GM13976 (cell line): ENCODE results near the gene GDPD3.

Source experiments
- DNase-seq: peaks from one replicate; pipeline ENCODE4 v3.0.0; 2012; ENCODE audit warnings: low spot score
- in situ Hi-C: fragments of 300-500 bp; cut with MboI; formaldehyde crosslinking; loops from one replicate; pipeline ENCODE4 v1.12.0; 2022; ENCODE audit warnings: low sequenced_read_pairs, mixed read lengths, inconsistent platforms; ENCODE audit not compliant: unreplicated experiment
- TF ChIP-seq, protein P1 (sequence below): IDR thresholded peaks from 2 replicates; pipeline ENCODE4 v1.5.1; 2012; ENCODE audit warnings: borderline replicate concordance, mild to moderate bottlenecking; ENCODE audit not compliant: insufficient read depth; ENCODE audit errors: extremely low read depth, missing control alignments, control extremely low read depth

GDPD3 gene

DNA sequence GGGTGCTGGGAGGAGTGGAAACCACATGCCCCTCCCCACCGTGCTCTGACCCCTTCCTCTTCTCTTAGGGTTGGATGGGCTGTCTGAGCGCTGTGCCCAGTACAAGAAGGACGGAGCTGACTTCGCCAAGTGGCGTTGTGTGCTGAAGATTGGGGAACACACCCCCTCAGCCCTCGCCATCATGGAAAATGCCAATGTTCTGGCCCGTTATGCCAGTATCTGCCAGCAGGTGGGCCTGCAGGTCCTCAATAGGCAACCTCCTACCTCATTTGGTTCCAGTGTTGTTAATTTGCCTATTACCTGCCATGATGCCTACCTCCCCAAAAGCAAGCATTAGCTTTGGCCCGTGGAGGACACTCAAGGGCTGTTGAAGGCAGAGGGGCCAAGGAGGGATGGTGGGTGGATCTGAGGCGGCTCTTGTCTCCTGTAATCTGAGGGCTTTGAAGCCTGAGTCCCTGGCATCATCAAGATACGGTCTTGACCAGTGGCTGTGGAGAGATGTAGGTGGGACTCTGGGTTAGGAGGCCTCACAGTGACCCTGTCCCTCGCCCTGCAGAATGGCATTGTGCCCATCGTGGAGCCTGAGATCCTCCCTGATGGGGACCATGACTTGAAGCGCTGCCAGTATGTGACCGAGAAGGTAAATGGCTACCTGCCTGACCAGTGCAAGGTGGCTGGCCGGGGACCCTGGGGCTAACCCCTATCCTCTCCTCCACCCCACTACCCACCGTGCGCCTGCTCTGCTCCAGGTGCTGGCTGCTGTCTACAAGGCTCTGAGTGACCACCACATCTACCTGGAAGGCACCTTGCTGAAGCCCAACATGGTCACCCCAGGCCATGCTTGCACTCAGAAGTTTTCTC is 44.4 kb downstream of the GDPD3 start:
- in situ Hi-C loops = no loop called here
- no peak for DNase-seq
- TF ChIP-seq, protein P1, sequence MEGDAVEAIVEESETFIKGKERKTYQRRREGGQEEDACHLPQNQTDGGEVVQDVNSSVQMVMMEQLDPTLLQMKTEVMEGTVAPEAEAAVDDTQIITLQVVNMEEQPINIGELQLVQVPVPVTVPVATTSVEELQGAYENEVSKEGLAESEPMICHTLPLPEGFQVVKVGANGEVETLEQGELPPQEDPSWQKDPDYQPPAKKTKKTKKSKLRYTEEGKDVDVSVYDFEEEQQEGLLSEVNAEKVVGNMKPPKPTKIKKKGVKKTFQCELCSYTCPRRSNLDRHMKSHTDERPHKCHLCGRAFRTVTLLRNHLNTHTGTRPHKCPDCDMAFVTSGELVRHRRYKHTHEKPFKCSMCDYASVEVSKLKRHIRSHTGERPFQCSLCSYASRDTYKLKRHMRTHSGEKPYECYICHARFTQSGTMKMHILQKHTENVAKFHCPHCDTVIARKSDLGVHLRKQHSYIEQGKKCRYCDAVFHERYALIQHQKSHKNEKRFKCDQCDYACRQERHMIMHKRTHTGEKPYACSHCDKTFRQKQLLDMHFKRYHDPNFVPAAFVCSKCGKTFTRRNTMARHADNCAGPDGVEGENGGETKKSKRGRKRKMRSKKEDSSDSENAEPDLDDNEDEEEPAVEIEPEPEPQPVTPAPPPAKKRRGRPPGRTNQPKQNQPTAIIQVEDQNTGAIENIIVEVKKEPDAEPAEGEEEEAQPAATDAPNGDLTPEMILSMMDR = no peak

DNA sequence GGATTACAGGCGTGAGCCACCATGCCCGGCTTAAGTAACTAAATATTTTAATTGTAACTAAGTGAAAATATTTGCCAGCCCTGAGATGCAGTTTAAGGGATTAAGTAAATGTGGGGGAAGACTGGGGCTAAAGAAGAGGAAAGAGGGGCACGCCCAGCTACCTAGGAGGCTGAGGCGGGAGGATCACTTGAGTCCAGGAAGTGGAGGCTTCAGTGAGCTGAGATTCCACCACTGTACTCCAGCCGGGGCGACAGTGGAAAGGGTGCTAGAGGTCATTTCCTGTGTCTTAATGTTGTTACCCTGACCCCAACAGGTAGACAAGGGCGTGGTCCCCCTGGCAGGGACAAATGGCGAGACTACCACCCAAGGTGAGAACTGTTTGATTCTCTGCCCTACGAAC is 45.0 kb downstream of the GDPD3 start:
- no peak for DNase-seq
- TF ChIP-seq, protein P1 = no peak
- in situ Hi-C loops = no loop called here

- no peak for DNase-seq
- in situ Hi-C loops = no loop called here
- TF ChIP-seq, protein P1 = no peak
Observed at GRCh38 chr16:30067584-30067916, 45.8 kb downstream of the GDPD3 start.

GRCh38 chr16:30066761-30067583 is 46.4 kb downstream of the GDPD3 start:
- no peak for DNase-seq
- TF ChIP-seq, protein P1 = no peak
- in situ Hi-C loops = no loop called here

GRCh38 chr16:30065943-30066760 is 47.2 kb downstream of the GDPD3 start:
- DNase-seq = no peak
- in situ Hi-C loops = no loop called here

More at GRCh38 chr16:30065943-30066760, 47.2 kb downstream of the GDPD3 start:
- TF ChIP-seq, protein P1 = no peak
